ENCODE results near the gene NPIPA5. TPM values are rescaled to one million over a fixed set of nuclear protein-coding genes. Genes with fewer than 3 reads are reported as not detected.
"Not testable (repeated sequence)": the region's sequence is repeated elsewhere in the genome, so short reads cannot be mapped to it uniquely, and the experiment has no call there.

NPIPA5 gene
- total RNA-seq, 5 donors from 2014 or later (not counting 1 experiment from before 2014, with no cell fraction given): 1.0 to 16.7 (median 6.5) TPM

- H3K4me3 ChIP-seq (ENCODE audit: control insufficient read depth in 1 of 2, extremely low read depth in 1 of 2, low read length in 1 of 2); H3K9me3 Mint-ChIP-seq; H3K9me3 ChIP-seq; H3K36me3 Mint-ChIP-seq; H3K27me3 ChIP-seq (replicated peaks in 1 of 2; ENCODE audit: control insufficient read depth in 2 of 2, extremely low read depth in 1 of 2, insufficient read depth in 2 of 2, low read length in 1 of 2); POLR2A ChIA-PET; H3K36me3 ChIP-seq (ENCODE audit: control insufficient read depth in 2 of 2, extremely low read depth in 1 of 2, insufficient read depth in 1 of 2, low read length in 1 of 2); H3K4me1 ChIP-seq (ENCODE audit: control insufficient read depth in 1 of 2, extremely low read depth in 1 of 2, insufficient read depth in 2 of 2, low read length in 2 of 2); DNase-seq; H3K4me1 Mint-ChIP-seq; ATAC-seq (replicated peaks in 1 of 4); H3K4me3 Mint-ChIP-seq; H3K27ac ChIP-seq (ENCODE audit: low read length); H3K27me3 Mint-ChIP-seq; H3K27ac Mint-ChIP-seq; CTCF ChIA-PET: not testable (repeated sequence)
- no CpG with 5 or more reads among the region's 2 CpGs for WGBS (ENCODE audit: insufficient coverage)
These were observed 56.9 kb downstream of the NPIPA5 start for GRCh38 chr16:15321221-15321620.

GRCh38 chr16:15314562-15314961 is 63.5 kb downstream of the NPIPA5 start:
- WGBS (ENCODE audit: insufficient coverage): no CpG with 5 or more reads among the region's 1 CpG
- CTCF ChIA-PET: not testable (repeated sequence)

More at GRCh38 chr16:15314562-15314961, 63.5 kb downstream of the NPIPA5 start:
- H3K4me1 Mint-ChIP-seq; H3K9me3 Mint-ChIP-seq; H3K36me3 ChIP-seq (ENCODE audit: control insufficient read depth in 2 of 2, extremely low read depth in 1 of 2, insufficient read depth in 1 of 2, low read length in 1 of 2); POLR2A ChIA-PET; H3K36me3 Mint-ChIP-seq; ATAC-seq (replicated peaks in 1 of 4); H3K9me3 ChIP-seq; H3K27me3 ChIP-seq (replicated peaks in 1 of 2; ENCODE audit: control insufficient read depth in 2 of 2, extremely low read depth in 1 of 2, insufficient read depth in 2 of 2, low read length in 1 of 2); DNase-seq; H3K27ac ChIP-seq (ENCODE audit: low read length); H3K27ac Mint-ChIP-seq; H3K4me3 ChIP-seq (ENCODE audit: control insufficient read depth in 1 of 2, extremely low read depth in 1 of 2, low read length in 1 of 2); H3K4me3 Mint-ChIP-seq; H3K27me3 Mint-ChIP-seq; H3K4me1 ChIP-seq (ENCODE audit: control insufficient read depth in 1 of 2, extremely low read depth in 1 of 2, insufficient read depth in 2 of 2, low read length in 2 of 2): not testable (repeated sequence)

Other genes with a start within 250 kb of the NPIPA5 start
- gene MPV17L, start 17.5 kb upstream of the NPIPA5 start, total RNA-seq: under 1 TPM in 3 of 5 donors, not detected in 2; 0.09 to 0.19 (median 0.13) TPM
- 1 to 10 TPM; 2.1 to 9.6 (median 5.6) TPM for gene BMERB1, start 56.3 kb upstream of the NPIPA5 start, total RNA-seq

Measured in T-cell (primary cell).